ENCODE measurements around the gene CPOX. TPM values are rescaled to one million over a fixed set of nuclear protein-coding genes. Genes with fewer than 3 reads are reported as not detected.

Gene CPOX
- total and polyA plus RNA-seq, 2 experiments from 2014 or later: 13.3 to 38.3 TPM

DNA sequence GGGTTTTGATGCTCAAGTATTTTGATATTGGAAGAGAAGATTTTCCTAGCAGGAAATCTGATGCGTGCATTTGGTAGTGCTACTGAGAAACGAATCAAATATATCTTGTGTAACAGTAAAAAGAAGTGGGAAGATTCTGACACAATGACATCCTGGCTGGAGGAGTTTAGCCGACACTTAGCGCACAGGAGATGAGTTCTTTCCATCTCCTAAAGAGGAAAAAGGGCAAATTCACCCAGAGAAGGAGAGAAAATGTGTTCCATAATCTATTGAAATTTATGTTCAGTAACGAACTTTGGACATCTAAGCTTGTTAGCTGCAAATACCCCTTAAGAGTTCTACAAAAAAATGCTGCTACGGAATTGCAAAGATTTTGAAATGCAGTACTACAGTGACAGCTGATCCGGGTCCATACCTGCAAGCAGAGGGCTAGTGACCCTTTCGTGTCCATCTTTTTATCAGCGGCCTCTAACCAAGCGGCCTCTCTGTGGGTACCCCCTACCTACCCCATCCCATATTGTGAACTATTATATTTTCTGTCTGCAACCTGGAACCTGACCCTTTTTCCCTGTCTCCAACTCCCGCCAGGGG is 971 bp downstream of the CPOX start:
- TF ChIP-seq EZH2 (IDR thresholded peaks at IDR 0.05; ENCODE audit: low read depth, unreplicated experiment) (no peak), EZH2phosphoT487 (IDR thresholded peaks at IDR 0.05; ENCODE audit: unreplicated experiment) (no peak), CREB1 (CRISPR knock-in tag; IDR thresholded peaks at IDR 0.05; ENCODE audit: low read depth) (no peak), ZNF331 (CRISPR knock-in tag; IDR thresholded peaks at IDR 0.05; ENCODE audit: low read depth) (no peak), NANOG (IDR thresholded peaks at IDR 0.05; ENCODE audit: borderline replicate concordance) (no peak), STAT1 (IDR thresholded peaks at IDR 0.05; ENCODE audit: unreplicated experiment) (no peak), JUNB (IDR thresholded peaks at IDR 0.05; ENCODE audit: unreplicated experiment) (no peak), POLR2AphosphoS5 (IDR thresholded peaks at IDR 0.05; ENCODE audit: low read depth) (no peak)
- TF ChIP-seq, protein P1, sequence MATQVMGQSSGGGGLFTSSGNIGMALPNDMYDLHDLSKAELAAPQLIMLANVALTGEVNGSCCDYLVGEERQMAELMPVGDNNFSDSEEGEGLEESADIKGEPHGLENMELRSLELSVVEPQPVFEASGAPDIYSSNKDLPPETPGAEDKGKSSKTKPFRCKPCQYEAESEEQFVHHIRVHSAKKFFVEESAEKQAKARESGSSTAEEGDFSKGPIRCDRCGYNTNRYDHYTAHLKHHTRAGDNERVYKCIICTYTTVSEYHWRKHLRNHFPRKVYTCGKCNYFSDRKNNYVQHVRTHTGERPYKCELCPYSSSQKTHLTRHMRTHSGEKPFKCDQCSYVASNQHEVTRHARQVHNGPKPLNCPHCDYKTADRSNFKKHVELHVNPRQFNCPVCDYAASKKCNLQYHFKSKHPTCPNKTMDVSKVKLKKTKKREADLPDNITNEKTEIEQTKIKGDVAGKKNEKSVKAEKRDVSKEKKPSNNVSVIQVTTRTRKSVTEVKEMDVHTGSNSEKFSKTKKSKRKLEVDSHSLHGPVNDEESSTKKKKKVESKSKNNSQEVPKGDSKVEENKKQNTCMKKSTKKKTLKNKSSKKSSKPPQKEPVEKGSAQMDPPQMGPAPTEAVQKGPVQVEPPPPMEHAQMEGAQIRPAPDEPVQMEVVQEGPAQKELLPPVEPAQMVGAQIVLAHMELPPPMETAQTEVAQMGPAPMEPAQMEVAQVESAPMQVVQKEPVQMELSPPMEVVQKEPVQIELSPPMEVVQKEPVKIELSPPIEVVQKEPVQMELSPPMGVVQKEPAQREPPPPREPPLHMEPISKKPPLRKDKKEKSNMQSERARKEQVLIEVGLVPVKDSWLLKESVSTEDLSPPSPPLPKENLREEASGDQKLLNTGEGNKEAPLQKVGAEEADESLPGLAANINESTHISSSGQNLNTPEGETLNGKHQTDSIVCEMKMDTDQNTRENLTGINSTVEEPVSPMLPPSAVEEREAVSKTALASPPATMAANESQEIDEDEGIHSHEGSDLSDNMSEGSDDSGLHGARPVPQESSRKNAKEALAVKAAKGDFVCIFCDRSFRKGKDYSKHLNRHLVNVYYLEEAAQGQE (IDR thresholded peaks at IDR 0.05; ENCODE audit: unreplicated experiment): no peak
- TF ChIP-seq, protein P2, sequence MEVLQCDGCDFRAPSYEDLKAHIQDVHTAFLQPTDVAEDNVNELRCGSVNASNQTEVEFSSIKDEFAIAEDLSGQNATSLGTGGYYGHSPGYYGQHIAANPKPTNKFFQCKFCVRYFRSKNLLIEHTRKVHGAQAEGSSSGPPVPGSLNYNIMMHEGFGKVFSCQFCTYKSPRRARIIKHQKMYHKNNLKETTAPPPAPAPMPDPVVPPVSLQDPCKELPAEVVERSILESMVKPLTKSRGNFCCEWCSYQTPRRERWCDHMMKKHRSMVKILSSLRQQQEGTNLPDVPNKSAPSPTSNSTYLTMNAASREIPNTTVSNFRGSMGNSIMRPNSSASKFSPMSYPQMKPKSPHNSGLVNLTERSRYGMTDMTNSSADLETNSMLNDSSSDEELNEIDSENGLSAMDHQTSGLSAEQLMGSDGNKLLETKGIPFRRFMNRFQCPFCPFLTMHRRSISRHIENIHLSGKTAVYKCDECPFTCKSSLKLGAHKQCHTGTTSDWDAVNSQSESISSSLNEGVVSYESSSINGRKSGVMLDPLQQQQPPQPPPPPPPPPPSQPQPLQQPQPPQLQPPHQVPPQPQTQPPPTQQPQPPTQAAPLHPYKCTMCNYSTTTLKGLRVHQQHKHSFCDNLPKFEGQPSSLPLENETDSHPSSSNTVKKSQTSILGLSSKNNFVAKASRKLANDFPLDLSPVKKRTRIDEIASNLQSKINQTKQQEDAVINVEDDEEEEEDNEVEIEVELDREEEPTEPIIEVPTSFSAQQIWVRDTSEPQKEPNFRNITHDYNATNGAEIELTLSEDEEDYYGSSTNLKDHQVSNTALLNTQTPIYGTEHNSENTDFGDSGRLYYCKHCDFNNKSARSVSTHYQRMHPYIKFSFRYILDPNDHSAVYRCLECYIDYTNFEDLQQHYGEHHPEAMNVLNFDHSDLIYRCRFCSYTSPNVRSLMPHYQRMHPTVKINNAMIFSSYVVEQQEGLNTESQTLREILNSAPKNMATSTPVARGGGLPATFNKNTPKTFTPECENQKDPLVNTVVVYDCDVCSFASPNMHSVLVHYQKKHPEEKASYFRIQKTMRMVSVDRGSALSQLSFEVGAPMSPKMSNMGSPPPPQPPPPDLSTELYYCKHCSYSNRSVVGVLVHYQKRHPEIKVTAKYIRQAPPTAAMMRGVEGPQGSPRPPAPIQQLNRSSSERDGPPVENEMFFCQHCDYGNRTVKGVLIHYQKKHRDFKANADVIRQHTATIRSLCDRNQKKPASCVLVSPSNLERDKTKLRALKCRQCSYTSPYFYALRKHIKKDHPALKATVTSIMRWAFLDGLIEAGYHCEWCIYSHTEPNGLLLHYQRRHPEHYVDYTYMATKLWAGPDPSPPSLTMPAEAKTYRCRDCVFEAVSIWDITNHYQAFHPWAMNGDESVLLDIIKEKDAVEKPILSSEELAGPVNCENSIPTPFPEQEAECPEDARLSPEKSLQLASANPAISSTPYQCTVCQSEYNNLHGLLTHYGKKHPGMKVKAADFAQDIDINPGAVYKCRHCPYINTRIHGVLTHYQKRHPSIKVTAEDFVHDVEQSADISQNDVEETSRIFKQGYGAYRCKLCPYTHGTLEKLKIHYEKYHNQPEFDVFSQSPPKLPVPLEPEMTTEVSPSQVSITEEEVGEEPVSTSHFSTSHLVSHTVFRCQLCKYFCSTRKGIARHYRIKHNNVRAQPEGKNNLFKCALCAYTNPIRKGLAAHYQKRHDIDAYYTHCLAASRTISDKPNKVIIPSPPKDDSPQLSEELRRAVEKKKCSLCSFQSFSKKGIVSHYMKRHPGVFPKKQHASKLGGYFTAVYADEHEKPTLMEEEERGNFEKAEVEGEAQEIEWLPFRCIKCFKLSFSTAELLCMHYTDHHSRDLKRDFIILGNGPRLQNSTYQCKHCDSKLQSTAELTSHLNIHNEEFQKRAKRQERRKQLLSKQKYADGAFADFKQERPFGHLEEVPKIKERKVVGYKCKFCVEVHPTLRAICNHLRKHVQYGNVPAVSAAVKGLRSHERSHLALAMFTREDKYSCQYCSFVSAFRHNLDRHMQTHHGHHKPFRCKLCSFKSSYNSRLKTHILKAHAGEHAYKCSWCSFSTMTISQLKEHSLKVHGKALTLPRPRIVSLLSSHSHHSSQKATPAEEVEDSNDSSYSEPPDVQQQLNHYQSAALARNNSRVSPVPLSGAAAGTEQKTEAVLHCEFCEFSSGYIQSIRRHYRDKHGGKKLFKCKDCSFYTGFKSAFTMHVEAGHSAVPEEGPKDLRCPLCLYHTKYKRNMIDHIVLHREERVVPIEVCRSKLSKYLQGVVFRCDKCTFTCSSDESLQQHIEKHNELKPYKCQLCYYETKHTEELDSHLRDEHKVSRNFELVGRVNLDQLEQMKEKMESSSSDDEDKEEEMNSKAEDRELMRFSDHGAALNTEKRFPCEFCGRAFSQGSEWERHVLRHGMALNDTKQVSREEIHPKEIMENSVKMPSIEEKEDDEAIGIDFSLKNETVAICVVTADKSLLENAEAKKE (CRISPR knock-in tag; IDR thresholded peaks at IDR 0.05): no peak
- TF ChIP-seq, protein P3, sequence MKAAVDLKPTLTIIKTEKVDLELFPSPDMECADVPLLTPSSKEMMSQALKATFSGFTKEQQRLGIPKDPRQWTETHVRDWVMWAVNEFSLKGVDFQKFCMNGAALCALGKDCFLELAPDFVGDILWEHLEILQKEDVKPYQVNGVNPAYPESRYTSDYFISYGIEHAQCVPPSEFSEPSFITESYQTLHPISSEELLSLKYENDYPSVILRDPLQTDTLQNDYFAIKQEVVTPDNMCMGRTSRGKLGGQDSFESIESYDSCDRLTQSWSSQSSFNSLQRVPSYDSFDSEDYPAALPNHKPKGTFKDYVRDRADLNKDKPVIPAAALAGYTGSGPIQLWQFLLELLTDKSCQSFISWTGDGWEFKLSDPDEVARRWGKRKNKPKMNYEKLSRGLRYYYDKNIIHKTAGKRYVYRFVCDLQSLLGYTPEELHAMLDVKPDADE (IDR thresholded peaks at IDR 0.05): no peak
- TF ChIP-seq, protein P4, sequence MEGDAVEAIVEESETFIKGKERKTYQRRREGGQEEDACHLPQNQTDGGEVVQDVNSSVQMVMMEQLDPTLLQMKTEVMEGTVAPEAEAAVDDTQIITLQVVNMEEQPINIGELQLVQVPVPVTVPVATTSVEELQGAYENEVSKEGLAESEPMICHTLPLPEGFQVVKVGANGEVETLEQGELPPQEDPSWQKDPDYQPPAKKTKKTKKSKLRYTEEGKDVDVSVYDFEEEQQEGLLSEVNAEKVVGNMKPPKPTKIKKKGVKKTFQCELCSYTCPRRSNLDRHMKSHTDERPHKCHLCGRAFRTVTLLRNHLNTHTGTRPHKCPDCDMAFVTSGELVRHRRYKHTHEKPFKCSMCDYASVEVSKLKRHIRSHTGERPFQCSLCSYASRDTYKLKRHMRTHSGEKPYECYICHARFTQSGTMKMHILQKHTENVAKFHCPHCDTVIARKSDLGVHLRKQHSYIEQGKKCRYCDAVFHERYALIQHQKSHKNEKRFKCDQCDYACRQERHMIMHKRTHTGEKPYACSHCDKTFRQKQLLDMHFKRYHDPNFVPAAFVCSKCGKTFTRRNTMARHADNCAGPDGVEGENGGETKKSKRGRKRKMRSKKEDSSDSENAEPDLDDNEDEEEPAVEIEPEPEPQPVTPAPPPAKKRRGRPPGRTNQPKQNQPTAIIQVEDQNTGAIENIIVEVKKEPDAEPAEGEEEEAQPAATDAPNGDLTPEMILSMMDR (conservative IDR thresholded peaks at IDR 0.05; ENCODE audit: low read depth in 2 of 2): no peak
- H3K79me2 ChIP-seq (replicated peaks; ENCODE audit: insufficient read depth): peaks cover 14% of the 10 kb centered on the region

More for the DNA sequence above, 971 bp downstream of the CPOX start:
- Histone ChIP-seq H3F3A (replicated peaks; ENCODE audit: low read depth) (no peaks in the 10 kb centered on the region), H3K36me3 (ENCODE audit: insufficient read depth) (peaks cover 19% of the 10 kb centered on the region), H4K20me1 (replicated peaks; ENCODE audit: insufficient read depth) (peaks cover 9% of the 10 kb centered on the region), H3K4me2 (peak overlapping the region; percentile 78), H3K4me3 (peak overlapping the region; percentile 90), H3K9me2 (ENCODE audit: insufficient read depth) (no peaks in the 10 kb centered on the region), H2AFZ (peak overlapping the region; percentile 75), H3K27ac (ENCODE audit: low read depth) (no peak overlapping the region), H3K27me3 (ENCODE audit: insufficient read depth) (no peaks in the 10 kb centered on the region), H3K4me1 (ENCODE audit: insufficient read depth) (peaks cover 12% of the 10 kb centered on the region)
- peaks cover 22% of the 10 kb centered on the region for H3K4me1 Mint-ChIP-seq
- H3K4me3 Mint-ChIP-seq: peak overlapping the region; percentile 96
- peaks cover 31% of the 10 kb centered on the region for H3K36me3 Mint-ChIP-seq (ENCODE audit: low read depth)
- DNase-seq (ENCODE audit: low spot score) (peak; percentile 2), ATAC-seq (no peak)
- H3K27ac Mint-ChIP-seq: no peak overlapping the region
- H3K9me3 Mint-ChIP-seq: no peaks in the 10 kb centered on the region
- H3K27me3 Mint-ChIP-seq (ENCODE audit: insufficient read depth, low read depth, poor library complexity): peaks cover 8% of the 10 kb centered on the region

All from GM23338 (cell line).